ENCODE results near the gene NUB1.

The NUB1 gene

DNA sequence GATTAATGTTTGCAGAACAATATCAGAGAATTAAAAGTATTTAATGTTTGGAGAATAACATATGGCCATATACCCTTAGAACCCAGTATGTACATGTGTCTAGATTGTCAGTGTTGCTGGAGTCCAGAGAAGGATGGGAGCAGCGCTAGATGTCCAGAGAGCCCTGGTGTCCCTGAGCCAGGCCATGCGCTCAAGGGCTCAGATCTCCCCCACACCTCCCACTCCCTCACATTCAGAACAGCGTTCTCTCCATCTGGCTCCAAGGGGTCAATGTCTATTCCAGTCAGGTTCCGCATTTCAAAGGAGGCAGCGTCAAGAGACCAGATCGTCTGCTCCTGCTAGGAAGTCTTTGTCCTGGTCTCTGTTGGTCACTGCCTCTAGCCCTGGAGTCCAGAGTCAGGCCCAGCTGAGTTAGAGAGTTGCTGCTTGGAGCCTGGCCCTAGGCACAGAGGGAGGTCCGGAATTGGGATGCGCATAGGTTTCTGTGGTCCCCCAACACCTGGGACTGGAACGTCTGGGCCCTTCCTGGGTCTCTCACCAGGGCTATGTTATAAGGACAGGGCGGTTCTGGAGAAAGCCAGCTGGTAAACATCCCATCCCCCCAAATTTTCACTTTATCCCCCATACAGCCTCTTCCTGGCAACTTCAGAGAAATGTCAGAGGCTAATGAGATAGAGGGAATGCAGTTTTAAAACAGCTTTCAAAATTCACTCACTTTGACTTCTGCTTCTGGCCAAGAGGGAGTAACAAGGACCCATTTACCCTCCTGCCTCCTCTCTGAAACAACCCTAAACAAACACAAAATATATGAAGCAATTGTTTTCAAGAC is 74.7 kb downstream of the NUB1 start:
- in situ Hi-C loops (cut with MboI; ENCODE audit: low sequenced_read_pairs) = no loop called here

GRCh38 chr7:151416941-151417315 is 75.3 kb downstream of the NUB1 start:
- in situ Hi-C loops (cut with MboI; ENCODE audit: low sequenced_read_pairs) = no loop called here

GRCh38 chr7:151420144-151420543 is 78.5 kb downstream of the NUB1 start:
- in situ Hi-C loops (cut with MboI; ENCODE audit: low sequenced_read_pairs) = no loop called here

DNA sequence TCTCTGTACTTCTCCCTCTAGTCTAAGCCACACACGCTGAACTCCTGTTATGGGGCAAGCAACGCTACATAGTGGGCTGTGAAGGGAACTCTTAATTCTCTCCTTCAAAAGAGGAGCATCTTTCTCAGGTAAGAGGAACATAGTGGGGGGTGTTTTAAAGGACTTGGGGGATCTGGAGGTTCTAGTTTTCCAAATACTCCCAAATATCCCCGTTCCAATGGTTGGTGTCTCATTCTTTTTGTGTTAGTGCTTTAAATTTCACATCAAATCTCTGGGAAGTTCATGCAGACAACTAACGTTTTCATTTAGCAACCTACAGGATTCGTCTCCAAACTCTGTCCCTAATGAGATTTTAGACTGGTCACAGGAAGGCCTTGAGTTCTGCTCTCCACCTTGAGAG is 80.6 kb downstream of the NUB1 start:
- in situ Hi-C loops (cut with MboI; ENCODE audit: low sequenced_read_pairs) = no loop called here

DNA sequence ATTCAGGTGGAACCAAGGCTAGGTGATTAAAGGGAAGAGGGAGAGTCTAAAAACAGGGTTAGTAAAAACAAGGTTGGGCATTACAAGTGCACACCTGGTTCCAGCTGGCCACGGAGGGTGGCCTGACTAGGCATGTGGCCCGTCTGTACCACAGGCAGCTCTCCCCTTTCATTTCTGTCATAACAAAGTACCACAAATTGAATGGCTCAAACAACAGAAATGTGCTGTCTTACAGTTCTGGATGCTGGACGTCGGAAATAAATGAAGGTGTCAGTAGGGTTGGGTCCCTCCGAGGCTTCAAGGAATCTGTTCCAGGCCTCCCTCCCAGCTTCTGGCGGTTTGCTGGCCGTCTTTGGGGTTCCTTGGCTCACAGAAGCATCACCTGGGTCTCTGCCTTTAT is 81.6 kb downstream of the NUB1 start:
- in situ Hi-C loops (cut with MboI; ENCODE audit: low sequenced_read_pairs) = no loop called here

DNA sequence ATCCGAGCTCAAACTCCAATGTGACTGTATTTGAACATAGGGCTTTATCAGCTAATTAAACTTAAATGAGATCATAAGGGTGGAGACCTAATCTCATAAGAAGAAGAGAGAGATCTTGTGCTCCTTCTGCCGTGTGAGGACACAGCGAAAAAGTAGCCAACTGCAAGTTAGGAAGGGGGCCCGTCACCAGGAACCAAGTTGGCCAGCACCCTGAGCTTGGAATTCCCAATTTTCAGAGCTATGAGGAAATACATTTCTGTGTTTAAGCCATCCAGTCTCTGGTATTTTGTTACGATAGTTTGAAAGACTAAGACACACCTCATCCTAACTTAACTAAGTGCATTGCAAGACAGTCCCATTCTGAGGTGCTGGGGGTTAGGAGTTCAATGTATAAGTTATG is 82.3 kb downstream of the NUB1 start:
- in situ Hi-C loops (cut with MboI; ENCODE audit: low sequenced_read_pairs) = no loop called here

DNA sequence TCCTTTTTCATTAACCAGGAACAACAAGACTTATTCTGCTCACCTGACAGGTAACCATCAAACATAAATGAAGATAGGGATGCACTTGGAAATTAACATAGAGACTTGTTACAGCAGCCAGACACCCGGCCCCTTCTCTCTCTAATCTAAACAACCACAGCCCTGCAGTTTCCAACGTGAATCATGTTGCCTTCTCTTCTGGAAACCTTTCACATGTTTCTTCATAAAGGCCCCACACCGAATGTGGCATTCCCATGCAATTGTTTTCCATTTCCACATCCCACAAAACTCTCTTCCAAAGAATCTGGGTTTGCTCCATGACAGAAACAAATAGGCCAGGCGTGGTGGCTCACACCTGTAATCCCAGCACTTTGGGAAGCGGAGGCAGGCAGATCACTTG is 83.2 kb downstream of the NUB1 start:
- in situ Hi-C loops (cut with MboI; ENCODE audit: low sequenced_read_pairs) = no loop called here

DNA sequence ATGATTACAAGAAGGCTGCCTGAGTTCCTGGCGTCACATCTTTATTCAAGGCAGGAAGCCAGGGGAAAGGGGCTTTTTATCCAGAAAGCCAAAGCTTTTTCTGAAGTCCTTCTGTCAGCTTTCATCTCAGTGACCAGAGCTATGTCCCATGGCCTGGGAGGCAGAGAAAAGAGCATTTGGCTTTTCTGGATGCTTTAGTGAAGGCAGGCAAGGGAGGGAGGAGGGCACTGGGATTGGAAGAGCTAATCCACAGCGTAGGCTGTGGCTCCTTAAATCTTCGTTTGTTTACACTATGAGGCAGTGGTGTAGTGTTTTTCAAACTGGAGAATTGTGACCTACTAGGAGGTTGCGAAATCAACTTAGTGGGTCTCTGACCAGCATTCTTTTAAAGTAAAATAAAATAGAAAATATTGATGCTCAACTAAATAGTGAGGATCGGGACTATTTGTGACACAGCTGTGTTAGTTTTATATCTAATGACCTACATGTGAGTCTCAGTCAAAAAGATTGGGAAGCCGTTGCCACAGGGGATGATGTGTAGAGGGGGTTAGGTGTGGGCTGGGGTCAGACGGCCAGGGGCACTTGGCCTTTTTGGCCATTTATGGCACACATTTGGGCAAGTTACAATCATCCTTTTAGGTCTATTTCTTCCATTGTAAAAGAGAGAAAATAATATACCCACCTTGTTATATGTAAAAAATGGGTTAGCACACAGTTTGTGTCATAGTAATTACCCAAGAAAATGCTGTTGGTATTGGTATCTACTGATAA is 84.2 kb downstream of the NUB1 start:
- in situ Hi-C loops (cut with MboI; ENCODE audit: low sequenced_read_pairs) = no loop called here

DNA sequence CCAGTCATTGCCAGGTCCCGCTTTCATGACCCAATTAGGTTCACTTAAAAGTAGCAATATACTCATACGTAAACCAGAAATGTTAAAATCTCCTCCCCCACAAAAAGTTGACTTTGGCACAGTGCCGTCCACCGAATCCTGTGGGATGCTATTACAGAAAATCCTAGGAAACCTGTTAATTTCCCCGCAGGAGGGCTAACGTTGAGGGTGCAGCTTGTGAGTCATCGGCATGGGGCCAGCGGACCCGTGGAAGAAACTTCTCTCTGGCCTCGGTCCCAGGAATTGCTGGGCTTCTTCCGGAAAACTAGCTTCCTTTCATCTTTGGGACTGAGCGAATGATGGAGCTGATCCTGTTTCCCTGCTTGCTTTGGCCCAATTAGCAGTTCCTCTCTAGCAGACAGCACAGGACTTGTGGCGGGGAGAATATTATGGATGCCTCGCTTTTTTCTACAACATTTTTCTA is 84.9 kb downstream of the NUB1 start:
- in situ Hi-C loops (cut with MboI; ENCODE audit: low sequenced_read_pairs) = no loop called here

DNA sequence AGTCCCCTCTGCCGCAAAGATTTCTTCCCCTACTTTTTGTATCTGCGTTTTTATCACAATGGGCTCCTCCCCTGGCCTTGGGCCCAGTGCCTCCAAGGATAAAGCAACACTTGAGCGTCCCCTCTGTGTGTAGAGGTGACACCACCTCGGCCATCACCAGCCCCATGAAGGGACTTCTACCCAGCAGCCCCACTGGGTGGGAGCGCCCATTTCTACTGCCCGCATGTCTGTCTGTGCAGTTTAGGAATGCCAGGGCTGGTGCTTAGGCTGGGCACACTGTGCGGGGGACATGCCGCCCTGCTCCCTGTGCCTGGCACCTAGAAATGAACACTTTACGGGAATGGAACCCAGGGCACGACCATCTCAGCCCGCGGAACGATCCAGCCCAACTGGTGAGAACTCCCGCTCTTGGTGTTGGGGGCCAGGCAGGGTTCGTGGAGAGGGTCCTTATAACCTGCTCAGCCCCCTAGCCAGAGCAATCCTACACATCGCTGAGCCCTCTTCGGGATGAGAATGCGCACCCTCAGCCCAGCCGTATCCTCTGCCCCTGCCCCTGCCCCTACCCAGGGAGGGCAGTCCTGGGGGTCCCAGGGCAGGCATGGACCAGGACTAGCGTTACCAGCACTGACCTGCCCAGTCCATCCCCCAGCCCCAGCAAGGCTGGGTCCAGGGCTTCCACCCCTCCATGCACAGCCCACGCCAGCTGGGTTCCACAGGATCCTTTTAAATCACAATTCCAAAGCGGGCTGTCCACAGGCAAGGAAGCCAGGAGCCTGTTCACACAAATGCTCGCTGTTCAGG is 85.5 kb downstream of the NUB1 start:
- in situ Hi-C loops (cut with MboI; ENCODE audit: low sequenced_read_pairs) = no loop called here

DNA sequence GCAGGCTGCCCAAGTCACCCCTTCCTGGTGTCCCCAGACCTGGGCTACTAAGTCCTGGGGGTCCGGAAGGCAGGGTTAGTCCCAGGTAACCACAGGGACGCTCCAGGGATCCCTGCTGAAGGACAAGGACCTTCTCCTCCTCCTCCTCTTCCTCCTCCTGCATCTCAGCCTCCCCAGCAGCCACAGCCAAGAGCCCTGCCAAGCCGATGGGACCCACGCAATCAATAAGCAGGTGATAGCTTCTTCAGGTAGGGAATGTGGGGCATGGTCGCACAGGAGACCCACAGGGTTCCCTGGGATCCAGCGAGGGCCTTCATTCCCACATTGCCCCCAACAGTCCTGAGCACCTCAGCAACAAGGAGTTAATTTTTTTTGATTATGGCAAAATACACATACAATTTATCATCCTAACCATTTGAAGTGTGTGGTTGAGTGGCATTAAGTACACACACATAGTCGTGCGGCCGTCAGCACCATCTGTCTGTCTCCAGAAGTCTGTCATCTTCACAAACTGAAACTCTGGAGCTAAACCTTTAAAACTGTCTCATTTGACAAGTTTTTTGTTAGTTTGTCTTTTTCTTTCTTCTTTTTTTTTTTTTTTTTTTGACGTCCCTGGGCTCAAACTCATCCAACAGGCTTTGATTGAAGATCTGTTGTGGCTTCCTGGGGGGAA is 86.2 kb downstream of the NUB1 start:
- in situ Hi-C loops (cut with MboI; ENCODE audit: low sequenced_read_pairs) = no loop called here
